Left forelimb (tissue), 1 donor: Measurements from ENCODE around the gene GZMB.
"Not testable (repeated sequence)": the region's sequence is repeated elsewhere in the genome, so short reads cannot be mapped to it uniquely, and the experiment has no call there.

ENCODE experiments used
- DNase-seq: peaks from one replicate; pipeline ENCODE4 v3.0.0-alpha.2; 2018; ENCODE audit warnings: low spot score

GZMB gene

DNA sequence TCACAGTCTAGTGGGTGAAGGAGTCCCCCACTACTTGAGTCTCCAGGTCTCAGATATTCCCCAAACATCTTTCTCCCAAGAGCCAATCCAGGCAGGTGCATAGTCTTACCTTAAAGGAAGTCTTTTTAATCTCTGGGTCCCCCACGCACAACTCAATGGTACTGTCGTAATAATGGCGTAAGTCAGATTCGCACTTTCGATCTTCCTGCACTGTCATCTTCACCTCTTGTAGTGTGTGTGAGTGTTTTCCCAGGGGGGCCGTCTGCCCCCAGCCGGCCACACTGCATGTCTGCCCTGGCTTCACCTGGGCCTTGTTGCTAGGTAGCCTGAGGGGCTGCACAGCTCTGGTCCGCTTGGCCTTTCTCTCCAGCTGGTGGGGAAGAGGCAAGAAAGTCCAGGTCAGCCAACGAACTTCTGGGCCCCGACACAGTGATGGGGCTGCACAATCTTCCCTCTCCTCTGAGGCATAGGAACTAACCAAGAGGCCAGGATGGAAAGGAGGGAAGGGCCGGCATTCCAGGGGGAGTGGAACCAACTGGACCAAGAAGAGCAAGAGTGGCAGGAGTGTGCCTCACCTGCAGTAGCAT lies 2.1 kb downstream of the GZMB start:
- no peak for DNase-seq

DNA sequence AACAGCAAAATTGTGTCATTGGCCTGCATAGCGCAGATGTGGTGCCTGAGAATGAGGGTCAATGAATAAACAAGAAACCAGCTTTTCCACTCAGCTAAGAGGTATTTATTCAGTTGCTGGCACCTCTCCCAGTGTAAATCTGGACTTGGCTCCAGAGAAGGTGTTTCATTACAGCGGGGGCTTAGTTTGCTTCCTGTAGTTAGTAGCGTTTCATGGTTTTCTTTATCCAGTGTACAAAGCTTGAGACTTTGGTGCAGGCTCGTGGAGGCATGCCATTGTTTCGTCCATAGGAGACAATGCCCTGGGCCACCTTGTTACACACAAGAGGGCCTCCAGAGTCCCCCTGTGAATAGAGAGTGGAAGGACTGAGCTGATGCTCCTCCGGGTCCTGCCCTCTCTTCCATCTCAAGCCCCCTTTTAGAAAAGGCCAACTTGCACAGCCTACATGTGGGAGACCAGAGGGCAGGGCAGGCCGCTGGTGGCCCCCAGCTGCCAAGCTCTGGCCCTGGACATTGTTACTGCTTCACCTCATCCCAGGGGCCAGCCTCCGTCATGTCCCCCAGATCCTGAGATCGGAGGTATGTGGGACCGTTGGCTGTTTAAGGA lies 3.0 kb downstream of the GZMB start:
- DNase-seq = no peak

GRCh38 chr14:24630087-24630871 lies 3.7 kb downstream of the GZMB start:
- DNase-seq = no peak

DNA sequence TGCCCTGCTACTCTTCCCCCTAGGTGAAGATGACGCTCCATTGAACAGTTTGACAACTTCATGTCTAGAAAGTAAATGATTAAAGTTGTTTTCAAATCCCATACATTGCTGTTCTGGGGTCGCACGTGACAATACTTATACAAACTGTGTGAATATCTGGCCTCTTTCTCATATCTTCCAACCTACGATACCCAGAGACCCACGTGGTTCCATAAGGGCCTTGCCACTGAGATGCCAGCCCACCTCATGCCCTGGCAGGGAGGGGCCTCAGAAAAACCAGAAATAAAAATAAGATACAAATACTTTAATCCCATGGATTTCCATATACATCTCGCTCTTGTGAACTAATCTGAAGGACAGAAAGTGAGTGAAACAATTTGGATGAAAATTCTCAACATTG lies 4.5 kb downstream of the GZMB start:
- DNase-seq = no peak

DNA sequence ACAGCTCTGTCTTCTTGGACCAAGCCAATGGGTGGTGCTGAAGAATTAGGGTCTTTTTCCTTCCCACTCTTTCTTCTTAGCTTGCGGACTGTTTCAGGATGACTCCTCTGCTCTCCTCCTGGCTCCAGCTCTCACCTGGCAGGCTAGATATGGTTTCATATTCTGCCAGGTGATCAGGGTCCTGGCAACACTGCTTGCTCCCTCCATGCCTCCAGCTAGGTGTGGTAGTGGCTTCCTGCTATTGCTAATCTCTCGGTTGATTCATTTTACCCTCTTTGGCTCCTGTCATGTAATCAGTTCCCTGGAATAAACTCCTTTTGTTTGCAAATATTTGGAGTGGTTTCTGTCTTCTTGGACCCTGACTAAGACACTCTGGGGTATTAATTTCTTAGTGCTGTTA lies 20.2 kb downstream of the GZMB start:
- DNase-seq = no peak

- no peak for DNase-seq
Observed at GRCh38 chr14:24613241-24613640, 20.7 kb downstream of the GZMB start.

GRCh38 chr14:24612196-24612595 lies 21.8 kb downstream of the GZMB start:
- no peak for DNase-seq

- no peak for DNase-seq
Observed at GRCh38 chr14:24609655-24610344, 24.2 kb downstream of the GZMB start, which contains the start of gene GZMH. TSS of gene GZMH (minus strand) at chr14:24609685. CDS start at chr14:24609613, 72 bp downstream.

DNA sequence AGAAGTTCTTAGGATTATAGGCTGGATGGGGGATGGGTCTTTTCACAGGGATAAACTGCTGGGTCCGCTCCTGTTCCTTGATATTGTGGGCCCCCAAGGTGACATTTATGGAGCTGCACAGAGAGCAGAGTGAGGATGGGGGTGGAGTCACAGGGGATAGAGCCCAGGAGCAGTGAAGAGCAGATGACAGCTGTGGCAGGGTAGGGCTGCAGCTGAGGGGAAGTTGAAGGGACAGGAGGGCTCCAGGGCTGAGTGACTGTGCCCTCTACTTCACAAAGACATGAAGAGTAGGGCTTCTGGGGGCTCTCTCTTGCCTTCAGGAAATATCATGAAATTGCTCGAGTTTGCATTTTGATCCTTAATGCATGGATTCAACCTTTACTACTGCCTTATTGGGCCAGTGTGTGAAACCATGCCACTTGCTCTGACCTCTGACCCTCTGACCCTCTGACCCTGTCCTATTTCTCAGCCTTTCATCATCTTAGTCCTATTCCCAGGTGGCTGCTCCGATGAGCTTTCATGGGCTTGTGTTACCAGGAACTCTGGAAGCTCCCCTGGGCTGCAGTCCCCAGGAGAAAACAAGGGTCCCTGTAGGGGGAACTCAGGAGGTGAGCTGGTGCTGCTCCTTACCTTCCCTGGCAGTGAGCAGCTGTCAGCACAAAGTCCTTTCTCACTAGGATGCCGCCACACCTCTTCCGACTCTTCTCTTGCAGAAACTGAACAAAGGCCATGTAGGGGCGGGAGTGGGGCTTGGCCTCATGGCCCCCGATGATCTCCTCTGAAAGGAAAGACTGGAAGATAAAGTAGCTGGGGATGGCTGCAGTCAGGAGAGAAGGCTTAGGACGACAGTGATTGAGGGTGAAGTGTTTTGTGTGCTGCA lies 26.1 kb downstream of the GZMB start:
- DNase-seq = no peak

DNA sequence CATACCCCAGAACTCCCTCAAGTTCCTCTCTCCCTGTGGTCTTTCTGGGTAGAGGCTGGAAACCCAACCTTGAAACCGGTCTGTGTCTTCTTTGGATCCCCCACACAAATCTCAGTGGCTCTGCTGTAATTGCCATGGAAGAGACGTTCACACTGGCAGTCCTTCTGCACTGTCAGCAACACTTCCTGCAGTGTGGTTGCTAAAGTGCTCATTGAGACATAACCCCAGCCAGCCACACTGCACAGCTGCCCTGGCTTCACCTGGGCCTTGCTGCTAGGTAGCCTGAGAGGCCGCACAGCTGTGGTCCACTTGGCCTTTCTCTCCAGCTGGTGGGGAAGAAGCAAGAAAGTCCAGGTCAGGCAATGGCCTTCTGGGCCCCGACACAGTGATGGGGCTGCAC lies 26.9 kb downstream of the GZMB start:
- DNase-seq = no peak

GRCh38 chr14:24606297-24606696 lies 27.7 kb downstream of the GZMB start:
- DNase-seq = no peak

DNA sequence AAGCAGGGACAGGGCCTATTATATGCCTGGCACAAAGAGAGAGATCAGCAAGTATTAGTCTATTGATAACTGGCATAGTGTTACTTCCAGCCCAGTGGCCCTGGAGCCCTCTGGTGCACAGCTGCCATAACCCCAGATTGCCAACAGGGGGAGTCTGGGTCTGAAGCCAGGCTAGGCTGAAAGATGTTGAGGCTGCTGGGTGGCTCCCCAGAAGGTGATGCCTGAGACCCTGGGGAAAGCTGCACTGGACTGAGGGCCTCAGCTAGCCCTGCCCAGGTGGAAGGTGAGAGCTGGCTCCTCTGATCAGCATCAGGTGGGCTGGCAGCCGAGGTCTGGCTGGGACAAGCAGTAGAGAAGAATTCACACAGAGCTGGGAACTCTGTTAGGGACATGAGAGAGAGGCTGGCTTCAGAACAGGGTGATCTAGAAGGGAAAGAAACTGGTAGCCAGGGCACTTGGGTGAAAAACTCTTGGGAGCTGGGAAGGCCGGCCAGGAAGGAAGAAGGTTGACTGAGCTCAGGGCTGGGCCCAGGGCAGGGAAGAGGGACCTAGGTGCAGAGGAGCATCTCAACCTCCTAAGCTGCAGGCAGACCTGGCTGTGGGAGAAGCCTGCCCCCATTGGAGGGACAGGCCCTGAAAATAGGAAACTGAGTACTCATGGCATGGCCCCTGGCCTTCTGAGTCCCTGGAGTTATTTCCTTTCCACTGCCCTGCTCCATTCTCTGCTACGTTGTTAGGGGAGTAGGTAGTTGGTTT lies 28.4 kb downstream of the GZMB start:
- DNase-seq = no peak

- DNase-seq = no peak
Observed at GRCh38 chr14:24597403-24597802, 36.6 kb downstream of the GZMB start.

DNA sequence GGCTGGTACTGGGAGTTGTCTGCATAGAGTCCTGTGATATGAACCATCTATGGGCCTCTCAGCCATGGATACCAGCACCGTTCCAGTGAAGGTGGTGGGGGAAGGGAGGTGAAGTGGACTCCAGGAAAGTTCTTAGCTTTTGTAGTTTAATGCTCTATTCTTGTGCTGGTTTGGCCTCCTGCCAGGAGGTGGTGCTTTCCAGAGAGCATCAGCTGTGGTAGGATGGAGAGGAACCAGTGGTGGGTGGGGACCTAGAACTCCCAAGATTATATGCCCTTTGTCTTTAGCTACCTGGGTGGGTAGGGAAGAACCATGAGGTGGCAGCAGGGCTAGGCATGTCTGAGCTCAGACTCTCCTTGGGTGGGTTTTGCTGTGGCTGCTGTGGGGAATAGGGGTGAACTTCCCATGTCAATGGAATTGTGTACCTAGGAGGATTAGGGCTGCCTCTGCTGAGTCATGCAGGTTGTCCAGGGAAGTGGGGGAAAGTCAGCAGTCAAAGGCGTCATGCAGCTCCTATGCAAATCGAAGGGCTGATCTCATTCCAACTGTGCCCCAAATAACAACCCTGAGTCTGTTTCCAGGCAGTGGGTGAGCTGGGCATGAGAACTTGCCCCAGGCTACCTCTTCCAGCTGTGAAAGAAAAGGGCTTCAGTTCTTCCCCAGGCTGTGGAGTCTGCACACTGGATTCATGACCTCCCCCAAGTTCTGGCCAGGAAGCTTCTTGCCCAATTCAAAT lies 38.7 kb downstream of the GZMB start:
- no peak for DNase-seq

- not testable (repeated sequence) for DNase-seq
Observed at GRCh38 chr14:24591004-24591403, 43.0 kb downstream of the GZMB start.

GRCh38 chr14:24584402-24584801 lies 49.6 kb downstream of the GZMB start:
- DNase-seq = not testable (repeated sequence)
